K562 (cell line): ENCODE results near the gene HSD17B12. TPM values are rescaled to one million over a fixed set of nuclear protein-coding genes. Genes with fewer than 3 reads are reported as not detected.
A peak's percentile ranks its signal among the peaks of the same experiment; 100 is the strongest.

Experiments used
- ATAC-seq: fragments of 200-7000 bp; cut with Tn5 transposase; 3 replicates; pipeline ENCODE4 v1.9.1; 2020; ENCODE audit warnings: moderate library complexity
- BruUV-seq: library from RNA; stranded (reverse); fragments of 400-500 nt; replicated peaks from 2 replicates; lab custom pipeline; 2021; lab: Mats Ljungman, UMichigan
- CTCF ChIA-PET: fragments of 300-600 bp; formaldehyde crosslinking; extraction: SDS; loops from one replicate; lab custom pipeline; 2021; ENCODE audit warnings: low intra/inter-chr PET ratio; lab: Yijun Ruan, JAX
- POLR2A ChIA-PET: fragments of 300-600, 350-650 bp; sonication (Branson Sonifier 250); formaldehyde crosslinking; extraction: SDS; loops from one replicate; lab custom pipeline; 2021; ENCODE audit warnings: antibody characterized with exemption, inconsistent platforms; lab: Yijun Ruan, JAX
- DNase-seq, 4 experiments: peaks; one replicate each; pipeline versions ENCODE4 v3.0.0 to v3.0.0-alpha.2; 2011 to 2018; ENCODE audit warnings: low spot score in 3 of 4, mixed read lengths in 3 of 4; ENCODE audit errors: extremely low read depth in 1 of 4
- FAIRE-seq: peaks from 2 replicates; lab custom pipeline; 2011; peaks lifted over from hg19 to GRCh38; lab: Jason Lieb, UNC
- H2AFZ ChIP-seq: 2 replicates; pipeline ENCODE4 v1.6.0; 2011; ENCODE audit warnings: low read depth, low read length, control low read depth, inconsistent platforms
- H3K27ac ChIP-seq: fragments of 200-600 bp; 3 replicates; pipeline ENCODE4 v1.8.0; 2011; ENCODE audit warnings: low read depth, mild to moderate bottlenecking, control low read depth, inconsistent platforms, low read length, moderate library complexity, mixed read lengths; ENCODE audit errors: extremely low read depth
- H3K27me3 ChIP-seq, 2 experiments: fragments of 300-600 bp in 1 of 2; 2 replicates in 1 of 2; 3 replicates in 1 of 2; pipeline versions ENCODE4 v1.6.0 to v1.8.0; 2011; ENCODE audit warnings: inconsistent platforms in 2 of 2, low read length in 2 of 2, mild to moderate bottlenecking in 1 of 2, mixed read lengths in 1 of 2, moderate library complexity in 1 of 2; ENCODE audit not compliant: control insufficient read depth in 2 of 2, insufficient read depth in 2 of 2
- H3K36me3 ChIP-seq: fragments of 300-600 bp; 3 replicates; pipeline ENCODE4 v1.8.0; 2011; ENCODE audit warnings: mild to moderate bottlenecking, low read length, inconsistent platforms; ENCODE audit not compliant: control insufficient read depth, insufficient read depth
- H3K4me1 ChIP-seq, 2 experiments: fragments of 200-600 bp in 1 of 2; replicated peaks in 1 of 2; 2 replicates in 1 of 2; 3 replicates in 1 of 2; pipeline versions ENCODE4 v1.5.1 to v1.8.0; 2011; ENCODE audit warnings: inconsistent platforms in 2 of 2, low read length in 2 of 2, mild to moderate bottlenecking in 1 of 2, mixed read lengths in 1 of 2, moderate library complexity in 1 of 2; ENCODE audit not compliant: control insufficient read depth in 2 of 2, insufficient read depth in 2 of 2
- H3K4me2 ChIP-seq: 2 replicates; pipeline ENCODE4 v1.6.1; 2011; ENCODE audit warnings: low read length, control low read depth, inconsistent platforms, mixed read lengths; ENCODE audit not compliant: insufficient read depth
- H3K4me3 ChIP-seq: fragments of 200-600 bp; sonication (generic), shearing (Covaris generic); 2 replicates; pipeline ENCODE4 v1.5.1; 2016; ENCODE audit warnings: control low read depth, inconsistent platforms
- H3K79me2 ChIP-seq: fragments of 200-600 bp; 3 replicates; pipeline ENCODE4 v1.8.0; 2011; ENCODE audit warnings: low read length, inconsistent platforms; ENCODE audit not compliant: control insufficient read depth, insufficient read depth
- H3K9ac ChIP-seq, 2 experiments: 2 replicates each; pipeline versions ENCODE4 v1.6.0 to v1.6.1; 2011; ENCODE audit warnings: low read depth in 2 of 2, low read length in 2 of 2, control low read depth in 1 of 2, inconsistent platforms in 1 of 2, mild to moderate bottlenecking in 1 of 2, mixed read lengths in 1 of 2; ENCODE audit not compliant: insufficient read depth in 1 of 2
- H3K9me1 ChIP-seq: one replicate; pipeline ENCODE4 v1.6.0; 2011; ENCODE audit warnings: inconsistent platforms, mild to moderate bottlenecking, low read length, moderate library complexity; ENCODE audit not compliant: control insufficient read depth, insufficient read depth
- H3K9me3 ChIP-seq: replicated peaks from 2 replicates; pipeline ENCODE4 v1.5.1; 2011; ENCODE audit warnings: low read depth, low read length, inconsistent platforms; ENCODE audit not compliant: control insufficient read depth, insufficient read depth
- H4K20me1 ChIP-seq: replicated peaks from 2 replicates; pipeline ENCODE4 v1.6.1; 2011; ENCODE audit warnings: low read length, inconsistent platforms, mixed read lengths; ENCODE audit not compliant: control insufficient read depth, insufficient read depth
- ARNT ChIP-seq, 2 experiments: fragments of 450-650 bp; IDR thresholded peaks; 2 replicates each; pipeline ENCODE4 v1.6.1; 2016; ENCODE audit warnings: mild to moderate bottlenecking in 1 of 2
- DACH1 ChIP-seq: fragments of 450-650 bp; IDR thresholded peaks from 2 replicates; pipeline ENCODE4 v1.6.1; 2018; ENCODE audit not compliant: partially characterized antibody
- ELF4 ChIP-seq: fragments of 450-650 bp; formaldehyde crosslinking; IDR thresholded peaks from 2 replicates; pipeline ENCODE4 v1.4.0; 2022; ENCODE audit warnings: missing genetic modification characterization
- KAT2B ChIP-seq: IDR thresholded peaks from one replicate; pipeline ENCODE4 v1.6.1; 2012; ENCODE audit warnings: low read depth, mild to moderate bottlenecking, control low read depth, inconsistent platforms, low read length, moderate library complexity
- KLF1 ChIP-seq: fragments of 450-650 bp; IDR thresholded peaks from 2 replicates; pipeline ENCODE4 v1.6.1; 2016; ENCODE audit warnings: missing genetic modification characterization, missing compliant biosample characterization
- MAFG ChIP-seq: fragments of 450-650 bp; conservative IDR thresholded peaks from 2 replicates; pipeline ENCODE4 v1.6.1; 2016; ENCODE audit warnings: missing genetic modification characterization, missing compliant biosample characterization
- MTA3 ChIP-seq: fragments of 450-650 bp; formaldehyde crosslinking; IDR thresholded peaks from 2 replicates; pipeline ENCODE4 v1.6.1; 2017; ENCODE audit warnings: mild to moderate bottlenecking, borderline replicate concordance
- POLR2AphosphoS2 ChIP-seq: IDR thresholded peaks from 2 replicates; pipeline ENCODE4 v1.6.1; 2012; ENCODE audit warnings: low read length, improper control_type of control experiment
- RBFOX2 ChIP-seq: fragments of 200-400 bp; formaldehyde crosslinking; IDR thresholded peaks from 2 replicates; pipeline ENCODE4 v1.6.1; 2017; ENCODE audit warnings: low read depth, mild to moderate bottlenecking, low read length, moderate library complexity
- TFE3 ChIP-seq: fragments of 450-650 bp; formaldehyde crosslinking; IDR thresholded peaks from 2 replicates; pipeline ENCODE4 v1.4.0; 2020; ENCODE audit warnings: mild to moderate bottlenecking, mixed read lengths
- WGBS: fragments of 100-300 bp; shearing (Covaris generic); methylation state at CpG from one replicate; pipeline ENCODE4 v1.1.6; 2016; ENCODE audit warnings: low coverage, mixed read lengths; ENCODE audit not compliant: insufficient coverage; ENCODE audit errors: missing lambda C conversion rate; 5-methylcytosine and 5-hydroxymethylcytosine counted together
- in situ Hi-C: fragments of 300-500 bp; cut with MboI; formaldehyde crosslinking; loops from 4 replicates; pipeline ENCODE4 v1.15.0; 2018; ENCODE audit warnings: inconsistent platforms, mixed read lengths
- intact Hi-C: fragments of 100-400 bp; cut with micrococcal nuclease; formaldehyde crosslinking; loops from 2 replicates; pipeline ENCODE4 v1.14.2; 2022
- polyA plus RNA-seq, 8 experiments: library from polyadenylated mRNA; depleted of rRNA in 4 of 8; stranded (reverse) in 5 of 8; unstranded in 3 of 8; fragments of >200 nt; fragmentation: Nextera tagmentation in 2 of 8; fragmentation: Illumina TruSeq in 1 of 8; extraction: Ambion mirVana in 2 of 8; extraction: Trizol in 1 of 8; gene quantifications; 2 replicates each; pipeline versions ENCODE4 v1.2.1 to v1.2.3, GENCODE V29; 2011 to 2014; ENCODE audit warnings: inconsistent platforms in 1 of 8, missing spikeins in 1 of 8
- total RNA-seq, 7 experiments: library from RNA; depleted of rRNA in 6 of 7; stranded (reverse); fragments of >200 nt in 6 of 7; fragmentation: Illumina TruSeq in 2 of 7; extraction: Trizol in 2 of 7; gene quantifications; 2 replicates each; pipeline versions ENCODE4 v1.2.1 to v1.2.3, GENCODE V29; 2011 to 2021; ENCODE audit warnings: low replicate concordance in 1 of 7

Gene HSD17B12
- total and polyA plus RNA-seq, 9 of the 15 experiments (the other 6 are each of a cell fraction or from before 2014, with no cell fraction given), result 9.1 to 34.5 (median 23.3) TPM

GRCh38 chr11:43879789-43880639, 199.5 kb downstream of the HSD17B12 start:
- peak overlapping the region in 1 of 2 experiments; percentile 3; a peak in 1 of 4 replicates for H3K9ac ChIP-seq
- TF ChIP-seq KLF1 (tag), result no peak
- 0 out of 4 replicates have a peak, but pooled peaks of 1 of the 2 experiments have one; percentile 32 for TF ChIP-seq ARNT (IDR thresholded peaks at IDR 0.05)
- peak; percentile 67 for TF ChIP-seq MAFG (tag)
- no peak for TF ChIP-seq RBFOX2
- no peak for TF ChIP-seq TFE3 (CRISPR knock-in tag)
- TF ChIP-seq ELF4 (CRISPR knock-in tag), result peak; percentile 74; the same call in 1 of the 2 replicates
- no peak for TF ChIP-seq DACH1
- no peak for TF ChIP-seq KAT2B
- TF ChIP-seq MTA3, result no peak
- TF ChIP-seq POLR2AphosphoS2, result no peak
- BruUV-seq, result no TSS peak
- intact Hi-C loops, result no loop called here
- no peaks in the 10 kb centered on the region for H3K9me1 ChIP-seq
- H3K36me3 ChIP-seq, result peaks cover 9% of the 10 kb centered on the region; the same call in 1 of the 3 replicates
- H4K20me1 ChIP-seq, result no peaks in the 10 kb centered on the region
- DNase-seq (peak in 1 of 4 experiments; percentile 4), ATAC-seq (no peak; the same call in 2 of the 3 replicates), FAIRE-seq (no peak)
- peaks cover 9% of the 10 kb centered on the region for H3K79me2 ChIP-seq
- peak overlapping the region; percentile 86 for H3K4me2 ChIP-seq
- H3K27ac ChIP-seq, result no peak overlapping the region; the same call in 2 of the 3 replicates
- POLR2A ChIA-PET, result no interaction called here
- 43% methylated on average over 13 of the region's 13 CpGs for WGBS
- CTCF ChIA-PET, result no interaction called here
- peak overlapping the region; percentile 86 for H3K4me3 ChIP-seq
- peaks cover 3% of the 10 kb centered on the region for H3K9me3 ChIP-seq
- peaks cover 0 to 6% of the 10 kb centered on the region in 2 experiments; a peak in 4 of 5 replicates for H3K4me1 ChIP-seq
- in situ Hi-C loops, result no loop called here
- H3K27me3 ChIP-seq, result no peaks in the 10 kb centered on the region
- H2AFZ ChIP-seq, result peak overlapping the region; percentile 90
